Measurements from ENCODE around the gene PHTF1.

The PHTF1 gene

DNA sequence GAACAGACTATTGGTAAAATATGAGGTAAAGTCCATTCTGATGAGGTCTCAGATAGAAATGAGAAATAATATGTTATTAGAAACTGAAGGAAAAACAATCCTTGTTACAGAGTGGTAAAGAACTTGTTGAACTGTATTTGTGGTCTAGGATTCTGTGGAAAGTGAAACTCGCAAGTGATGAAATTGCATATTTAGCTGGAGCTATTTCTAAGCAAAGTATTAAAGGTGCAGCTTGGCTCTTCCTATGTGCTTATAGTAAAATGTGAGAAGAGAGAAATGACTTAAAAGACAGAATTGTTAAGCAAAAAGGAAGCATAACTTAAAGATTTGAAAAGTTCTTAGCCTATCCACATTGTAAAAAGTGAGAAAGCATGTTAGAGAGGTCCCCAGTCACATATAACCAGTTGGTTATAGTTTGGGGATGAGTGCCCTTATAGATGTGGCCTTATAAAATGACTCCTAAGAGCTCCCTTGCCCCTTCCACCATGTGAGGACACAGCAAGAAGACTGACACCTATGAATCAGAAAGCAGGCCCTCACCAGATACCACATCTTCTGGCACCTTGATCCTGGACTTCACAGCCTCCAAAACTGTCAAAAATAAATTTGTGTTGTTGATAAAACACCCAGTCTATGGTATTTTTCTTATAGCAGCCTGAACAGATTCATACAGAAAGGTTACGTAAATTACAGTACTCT, 24.8 kb downstream of the PHTF1 start:
- TF ChIP-seq SIN3A (IDR thresholded peaks at IDR 0.05; ENCODE audit: borderline replicate concordance, insufficient read depth, low read length) = no peak
- TF ChIP-seq POLR2AphosphoS5 (IDR thresholded peaks at IDR 0.05; ENCODE audit: low read depth, low read length) = no peak
- TF ChIP-seq TAF1 (IDR thresholded peaks at IDR 0.05; ENCODE audit: borderline replicate concordance, insufficient read depth, low read length) = no peak
- TF ChIP-seq, protein P1, sequence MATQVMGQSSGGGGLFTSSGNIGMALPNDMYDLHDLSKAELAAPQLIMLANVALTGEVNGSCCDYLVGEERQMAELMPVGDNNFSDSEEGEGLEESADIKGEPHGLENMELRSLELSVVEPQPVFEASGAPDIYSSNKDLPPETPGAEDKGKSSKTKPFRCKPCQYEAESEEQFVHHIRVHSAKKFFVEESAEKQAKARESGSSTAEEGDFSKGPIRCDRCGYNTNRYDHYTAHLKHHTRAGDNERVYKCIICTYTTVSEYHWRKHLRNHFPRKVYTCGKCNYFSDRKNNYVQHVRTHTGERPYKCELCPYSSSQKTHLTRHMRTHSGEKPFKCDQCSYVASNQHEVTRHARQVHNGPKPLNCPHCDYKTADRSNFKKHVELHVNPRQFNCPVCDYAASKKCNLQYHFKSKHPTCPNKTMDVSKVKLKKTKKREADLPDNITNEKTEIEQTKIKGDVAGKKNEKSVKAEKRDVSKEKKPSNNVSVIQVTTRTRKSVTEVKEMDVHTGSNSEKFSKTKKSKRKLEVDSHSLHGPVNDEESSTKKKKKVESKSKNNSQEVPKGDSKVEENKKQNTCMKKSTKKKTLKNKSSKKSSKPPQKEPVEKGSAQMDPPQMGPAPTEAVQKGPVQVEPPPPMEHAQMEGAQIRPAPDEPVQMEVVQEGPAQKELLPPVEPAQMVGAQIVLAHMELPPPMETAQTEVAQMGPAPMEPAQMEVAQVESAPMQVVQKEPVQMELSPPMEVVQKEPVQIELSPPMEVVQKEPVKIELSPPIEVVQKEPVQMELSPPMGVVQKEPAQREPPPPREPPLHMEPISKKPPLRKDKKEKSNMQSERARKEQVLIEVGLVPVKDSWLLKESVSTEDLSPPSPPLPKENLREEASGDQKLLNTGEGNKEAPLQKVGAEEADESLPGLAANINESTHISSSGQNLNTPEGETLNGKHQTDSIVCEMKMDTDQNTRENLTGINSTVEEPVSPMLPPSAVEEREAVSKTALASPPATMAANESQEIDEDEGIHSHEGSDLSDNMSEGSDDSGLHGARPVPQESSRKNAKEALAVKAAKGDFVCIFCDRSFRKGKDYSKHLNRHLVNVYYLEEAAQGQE (IDR thresholded peaks at IDR 0.05; ENCODE audit: insufficient read depth in 1 of 2, low read depth in 2 of 2, low read length in 2 of 2) = no peak
- no peak for TF ChIP-seq FOXP2 (optimal IDR thresholded peaks at IDR 0.05; ENCODE audit: borderline replicate concordance, extremely low read depth, extremely low read length, insufficient read depth)

DNA sequence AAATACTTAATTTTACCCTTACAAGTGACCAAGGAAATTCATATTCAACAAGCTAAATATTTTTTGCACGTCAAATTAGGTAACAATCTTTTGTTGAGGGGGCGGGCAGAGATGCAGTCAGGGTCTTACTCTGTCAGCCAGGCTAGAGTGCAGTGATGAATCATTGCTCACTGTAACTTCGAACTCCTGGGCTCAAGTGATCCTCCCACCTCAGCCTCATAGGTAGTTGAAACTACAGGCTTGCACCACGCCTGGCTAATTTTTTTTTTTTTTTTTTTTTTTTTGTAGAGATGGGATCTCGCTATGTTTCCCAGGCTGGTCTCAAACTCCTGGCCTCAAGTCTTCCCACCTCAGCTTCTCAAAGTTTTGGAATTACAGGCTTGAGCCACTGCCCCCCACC, 26.5 kb downstream of the PHTF1 start:
- TF ChIP-seq TAF1 (IDR thresholded peaks at IDR 0.05; ENCODE audit: borderline replicate concordance, insufficient read depth, low read length) (no peak), FOXP2 (optimal IDR thresholded peaks at IDR 0.05; ENCODE audit: borderline replicate concordance, extremely low read depth, extremely low read length, insufficient read depth) (no peak), POLR2AphosphoS5 (IDR thresholded peaks at IDR 0.05; ENCODE audit: low read depth, low read length) (no peak), SIN3A (IDR thresholded peaks at IDR 0.05; ENCODE audit: borderline replicate concordance, insufficient read depth, low read length) (no peak)
- TF ChIP-seq, protein P1 (IDR thresholded peaks at IDR 0.05; ENCODE audit: insufficient read depth in 1 of 2, low read depth in 2 of 2, low read length in 2 of 2) = no peak

DNA sequence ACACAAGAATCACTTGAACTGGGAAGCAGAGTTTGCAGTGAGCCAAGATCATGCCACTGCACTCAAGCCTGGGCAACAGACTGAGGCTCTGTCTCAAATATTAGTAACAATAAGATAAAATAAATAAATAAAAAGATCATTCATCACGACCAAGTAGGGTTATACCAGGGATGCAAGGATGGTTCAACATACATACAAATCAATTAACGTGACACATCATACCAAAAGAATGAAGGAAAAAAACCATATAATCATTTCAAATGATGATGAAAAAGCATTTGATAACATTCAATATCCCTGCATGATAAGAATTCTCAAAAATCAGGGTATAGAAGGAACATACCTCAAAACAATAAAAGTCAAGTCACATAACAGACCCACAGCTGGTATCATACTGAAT, 38.3 kb downstream of the PHTF1 start:
- no peak for TF ChIP-seq TAF1 (IDR thresholded peaks at IDR 0.05; ENCODE audit: borderline replicate concordance, insufficient read depth, low read length)
- TF ChIP-seq, protein P1 (IDR thresholded peaks at IDR 0.05; ENCODE audit: insufficient read depth in 1 of 2, low read depth in 2 of 2, low read length in 2 of 2) = no peak

DNA sequence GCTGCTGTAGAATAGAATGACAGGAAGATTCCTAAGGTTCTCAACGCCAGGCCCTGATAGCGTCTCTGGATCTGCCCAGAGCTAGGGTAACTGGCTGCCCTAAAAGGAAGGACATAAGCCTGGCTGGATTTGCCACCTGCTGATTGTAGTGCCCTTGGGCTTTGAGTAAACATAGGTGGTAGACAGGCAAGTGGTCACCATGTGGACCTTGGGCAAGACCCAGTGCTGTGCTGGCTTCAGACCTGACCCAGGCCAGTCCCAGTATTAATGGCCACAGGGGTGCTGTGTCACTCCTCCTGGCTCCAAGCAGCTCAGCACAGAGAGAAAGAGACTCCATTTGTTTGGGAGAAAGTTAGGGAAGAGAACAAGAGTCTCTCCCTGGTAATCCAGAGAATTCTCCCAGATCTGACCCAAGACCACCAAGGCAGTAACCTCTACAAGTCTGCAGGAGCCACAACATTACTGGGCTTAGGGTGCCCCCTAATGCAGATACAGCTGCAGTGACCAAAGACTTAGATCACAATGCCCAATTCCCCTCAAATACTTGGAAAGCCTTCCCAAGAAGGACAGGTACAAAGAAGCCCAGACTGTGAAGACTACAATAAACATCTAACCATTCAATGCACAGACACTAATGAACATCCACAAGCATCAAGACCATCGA, 44.5 kb downstream of the PHTF1 start:
- TF ChIP-seq TAF1 (IDR thresholded peaks at IDR 0.05; ENCODE audit: borderline replicate concordance, insufficient read depth, low read length) (no peak), SIN3A (IDR thresholded peaks at IDR 0.05; ENCODE audit: borderline replicate concordance, insufficient read depth, low read length) (no peak), FOXP2 (optimal IDR thresholded peaks at IDR 0.05; ENCODE audit: borderline replicate concordance, extremely low read depth, extremely low read length, insufficient read depth) (no peak), POLR2AphosphoS5 (IDR thresholded peaks at IDR 0.05; ENCODE audit: low read depth, low read length) (no peak)
- TF ChIP-seq, protein P1 (IDR thresholded peaks at IDR 0.05; ENCODE audit: insufficient read depth in 1 of 2, low read depth in 2 of 2, low read length in 2 of 2) = no peak
